Measurements from ENCODE around the gene USH2A. TPM values are rescaled to one million over a fixed set of nuclear protein-coding genes. Genes with fewer than 3 reads are reported as not detected.

The USH2A gene
- total RNA-seq, 2 experiments from 2014 or later, result not detected

DNA sequence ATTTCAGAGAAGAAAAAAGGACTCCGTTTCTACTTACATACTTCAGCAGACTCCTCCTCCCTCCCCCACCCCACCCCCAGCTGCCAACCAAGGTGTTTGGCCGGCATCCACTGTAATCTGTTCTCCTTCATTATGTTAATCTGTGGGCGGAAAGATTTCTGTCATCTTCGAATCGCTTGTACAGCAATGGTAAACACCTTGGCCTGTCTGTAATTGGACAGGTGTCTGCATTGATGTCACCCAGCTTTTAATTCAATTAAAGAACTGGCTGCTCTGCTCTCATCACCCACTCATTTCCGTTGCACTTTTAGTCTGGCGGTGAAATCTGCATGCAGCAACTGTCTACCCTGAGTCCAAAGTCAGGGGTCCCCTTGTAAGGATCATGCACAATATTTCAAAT lies 368.6 kb downstream of the USH2A start:
- H3K36me3 Mint-ChIP-seq (ENCODE audit: low read depth), result no peaks in the 10 kb centered on the region
- H3K27me3 Mint-ChIP-seq, result no peaks in the 10 kb centered on the region
- no peak for TF ChIP-seq CTCF (IDR thresholded peaks at IDR 0.05)
- intact Hi-C loops (cut with DNase I, micrococcal nuclease), result no loop called here
- H3K4me1 Mint-ChIP-seq (ENCODE audit: low read depth), result no peaks in the 10 kb centered on the region
- no peak overlapping the region for H3K27ac Mint-ChIP-seq
- Histone ChIP-seq H3K4me1 (ENCODE audit: insufficient read depth, low read length) (no peaks in the 10 kb centered on the region), H3K36me3 (ENCODE audit: insufficient read depth, low read length) (no peaks in the 10 kb centered on the region), H3K9me3 (ENCODE audit: control insufficient read depth in 1 of 2, insufficient read depth in 1 of 2, low read length in 2 of 2) (peaks cover 0 to 9% of the 10 kb centered on the region in 2 experiments), H3K27me3 (ENCODE audit: control insufficient read depth in 1 of 2, insufficient read depth in 2 of 2, low read length in 2 of 2) (no peaks in the 10 kb centered on the region), H3K4me3 (ENCODE audit: low read length) (no peak overlapping the region), H3K27ac (ENCODE audit: low read depth in 1 of 2, low read length in 2 of 2) (no peak overlapping the region)
- ChIA-PET CTCF (no interaction called here), POLR2A (no interaction called here)
- H3K4me3 Mint-ChIP-seq, result no peak overlapping the region
- peaks cover 10% of the 10 kb centered on the region for H3K9me3 Mint-ChIP-seq
- ATAC-seq (ENCODE audit: poor library complexity) (no peak), DNase-seq (no peak)

DNA sequence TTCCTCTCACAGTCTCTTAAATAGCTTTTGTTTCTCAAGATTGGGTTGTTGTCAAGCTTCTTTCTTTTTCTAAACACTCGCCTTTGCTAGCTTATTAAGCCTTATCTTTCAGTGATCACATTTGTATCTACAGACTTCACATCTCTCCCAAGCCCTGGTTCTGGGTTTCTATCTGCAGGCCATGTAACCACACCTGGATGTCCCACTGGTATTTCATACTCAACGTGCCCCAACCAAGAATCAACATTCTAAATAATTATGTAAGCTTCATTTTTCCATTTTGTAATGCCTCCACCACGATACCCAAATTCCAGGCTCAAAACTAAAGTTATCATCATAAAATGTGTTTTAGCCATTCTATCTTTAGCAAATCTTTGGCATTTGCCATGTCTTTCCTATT lies 372.2 kb downstream of the USH2A start:
- no peak for ATAC-seq (ENCODE audit: poor library complexity)
- POLR2A ChIA-PET, result no interaction called here
- CTCF ChIA-PET, result no interaction called here
- no peaks in the 10 kb centered on the region for H3K4me1 ChIP-seq (ENCODE audit: insufficient read depth, low read length)
- DNase-seq, result no peak
- H3K27me3 ChIP-seq (ENCODE audit: control insufficient read depth in 1 of 2, insufficient read depth in 2 of 2, low read length in 2 of 2), result no peaks in the 10 kb centered on the region
- H3K9me3 Mint-ChIP-seq, result peaks cover 12% of the 10 kb centered on the region
- H3K36me3 ChIP-seq (ENCODE audit: insufficient read depth, low read length), result no peaks in the 10 kb centered on the region
- no peak overlapping the region for H3K27ac Mint-ChIP-seq
- H3K36me3 Mint-ChIP-seq (ENCODE audit: low read depth), result no peaks in the 10 kb centered on the region
- no peaks in the 10 kb centered on the region for H3K27me3 Mint-ChIP-seq
- H3K4me1 Mint-ChIP-seq (ENCODE audit: low read depth), result no peaks in the 10 kb centered on the region
- H3K27ac ChIP-seq (ENCODE audit: low read depth in 1 of 2, low read length in 2 of 2), result no peak overlapping the region
- H3K4me3 ChIP-seq (ENCODE audit: low read length), result no peak overlapping the region
- H3K9me3 ChIP-seq (ENCODE audit: control insufficient read depth in 1 of 2, insufficient read depth in 1 of 2, low read length in 2 of 2), result peaks cover 0 to 6% of the 10 kb centered on the region in 2 experiments
- H3K4me3 Mint-ChIP-seq, result no peak overlapping the region
- no peak for TF ChIP-seq CTCF (IDR thresholded peaks at IDR 0.05)
- intact Hi-C loops (cut with DNase I, micrococcal nuclease), result no loop called here

DNA sequence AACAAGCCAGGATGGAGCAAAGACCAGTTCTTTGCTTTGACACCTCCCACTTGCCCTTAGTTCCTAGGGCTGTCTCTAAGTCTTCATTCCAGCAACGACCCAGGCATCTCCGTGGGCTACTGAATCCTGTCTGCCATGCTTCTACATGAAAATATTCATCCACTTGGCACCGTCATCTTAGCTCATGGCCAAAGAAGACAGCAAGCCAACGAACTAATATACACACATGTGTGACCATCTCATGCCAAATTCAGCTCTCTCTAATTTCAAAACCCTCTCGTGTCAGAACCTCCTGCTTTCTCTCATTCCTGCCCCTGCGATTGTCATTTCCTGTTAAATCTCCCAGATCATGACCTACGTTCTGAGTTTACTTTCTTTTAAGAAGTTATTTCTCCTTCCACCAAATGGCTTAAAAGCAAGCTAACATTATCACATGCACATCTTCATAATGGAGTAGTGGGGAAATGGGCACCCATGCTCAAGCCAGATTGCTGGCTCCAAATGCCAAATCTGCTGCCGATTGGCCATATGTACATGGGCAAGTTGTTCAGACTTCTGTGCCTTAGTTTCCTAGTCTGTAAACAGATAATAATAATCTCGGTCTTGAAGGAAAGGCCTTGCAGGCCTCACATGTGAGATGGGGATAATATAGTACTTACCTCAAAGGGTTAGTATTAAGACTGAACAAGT lies 373.4 kb downstream of the USH2A start:
- ATAC-seq (ENCODE audit: poor library complexity) (no peak), DNase-seq (no peak)
- H3K4me3 Mint-ChIP-seq, result no peak overlapping the region
- Histone ChIP-seq H3K4me1 (ENCODE audit: insufficient read depth, low read length) (no peaks in the 10 kb centered on the region), H3K4me3 (ENCODE audit: low read length) (no peak overlapping the region), H3K27me3 (ENCODE audit: control insufficient read depth in 1 of 2, insufficient read depth in 2 of 2, low read length in 2 of 2) (no peaks in the 10 kb centered on the region), H3K27ac (ENCODE audit: low read depth in 1 of 2, low read length in 2 of 2) (no peak overlapping the region), H3K9me3 (ENCODE audit: control insufficient read depth in 1 of 2, insufficient read depth in 1 of 2, low read length in 2 of 2) (peaks cover 0 to 6% of the 10 kb centered on the region in 2 experiments), H3K36me3 (ENCODE audit: insufficient read depth, low read length) (no peaks in the 10 kb centered on the region)
- H3K9me3 Mint-ChIP-seq, result peaks cover 12% of the 10 kb centered on the region
- POLR2A ChIA-PET, result no interaction called here
- no peaks in the 10 kb centered on the region for H3K4me1 Mint-ChIP-seq (ENCODE audit: low read depth)
- H3K27ac Mint-ChIP-seq, result no peak overlapping the region
- no peaks in the 10 kb centered on the region for H3K36me3 Mint-ChIP-seq (ENCODE audit: low read depth)
- no peaks in the 10 kb centered on the region for H3K27me3 Mint-ChIP-seq
- CTCF ChIA-PET, result no interaction called here
- no peak for TF ChIP-seq CTCF (IDR thresholded peaks at IDR 0.05)
- intact Hi-C loops (cut with DNase I, micrococcal nuclease), result no loop called here
